IMR-90 (cell line): ENCODE results near the gene SAFB2. TPM values are rescaled to one million over a fixed set of nuclear protein-coding genes. Genes with fewer than 3 reads are reported as not detected.

Source experiments
- ATAC-seq: fragments of 200-7000 bp; cut with Tn5 transposase; 2 replicates; pipeline ENCODE4 v1.9.1; 2020; ENCODE audit warnings: low read depth, mild to moderate bottlenecking, moderate library complexity
- BruUV-seq: library from RNA; stranded (reverse); fragments of 400-500 nt; replicated peaks from 2 replicates; lab custom pipeline; 2021; lab: Mats Ljungman, UMichigan
- CTCF ChIA-PET: fragments of 300-600 bp; formaldehyde crosslinking; extraction: SDS; loops from one replicate; lab custom pipeline; 2021; ENCODE audit warnings: antibody characterized with exemption; lab: Yijun Ruan, JAX
- POLR2A ChIA-PET: fragments of 300-600 bp; sonication (Branson Sonifier 250); formaldehyde crosslinking; loops from one replicate; lab custom pipeline; 2022; ENCODE audit warnings: antibody characterized with exemption; ENCODE audit not compliant: unreplicated experiment; lab: Charles Lee
- DNase-seq: peaks from one replicate; pipeline ENCODE4 v3.0.0; 2013
- H2AFZ ChIP-seq: replicated peaks from 2 replicates; pipeline ENCODE3; 2013; ENCODE audit warnings: low read length, mild to moderate bottlenecking; ENCODE audit not compliant: poor library complexity
- H2AK5ac ChIP-seq: 2 replicates; pipeline ENCODE4 v1.6.1; 2013; ENCODE audit warnings: low read depth, low read length, inconsistent platforms
- H2AK9ac ChIP-seq: replicated peaks from 2 replicates; pipeline ENCODE3; 2013; ENCODE audit warnings: mild to moderate bottlenecking, low read depth, low read length, moderate library complexity; ENCODE audit not compliant: poor library complexity
- H2BK120ac ChIP-seq: 2 replicates; pipeline ENCODE4 v1.6.1; 2013; ENCODE audit warnings: low read depth, low read length, inconsistent platforms
- H2BK15ac ChIP-seq: 3 replicates; pipeline ENCODE4 v1.6.1; 2013; ENCODE audit warnings: low read depth, low read length, inconsistent platforms
- H2BK20ac ChIP-seq: 2 replicates; pipeline ENCODE4 v1.6.1; 2013; ENCODE audit warnings: low read depth, mild to moderate bottlenecking, inconsistent platforms, low read length, moderate library complexity
- H2BK5ac ChIP-seq: 2 replicates; pipeline ENCODE4 v1.6.1; 2013; ENCODE audit warnings: mild to moderate bottlenecking, low read depth, low read length, inconsistent platforms; ENCODE audit not compliant: poor library complexity, severe bottlenecking
- H3K14ac ChIP-seq: replicated peaks from 2 replicates; pipeline ENCODE4 v1.6.1; 2013; ENCODE audit warnings: low read depth, low read length, inconsistent platforms
- H3K18ac ChIP-seq: 2 replicates; pipeline ENCODE4 v1.6.1; 2013; ENCODE audit warnings: low read depth, low read length, control low read depth
- H3K23ac ChIP-seq: 2 replicates; pipeline ENCODE4 v1.6.1; 2013; ENCODE audit warnings: low read depth, low read length, inconsistent platforms
- H3K27ac ChIP-seq: 2 replicates; pipeline ENCODE4 v1.5.1; 2013; ENCODE audit warnings: mild to moderate bottlenecking, control low read depth, low read length; ENCODE audit not compliant: insufficient read depth
- H3K27me3 ChIP-seq: 2 replicates; pipeline ENCODE4 v1.6.1; 2013; ENCODE audit warnings: low read length; ENCODE audit not compliant: control insufficient read depth, insufficient read depth
- H3K36me3 ChIP-seq: 2 replicates; pipeline ENCODE4 v1.6.1; 2013; ENCODE audit warnings: low read length, mixed read lengths; ENCODE audit not compliant: control insufficient read depth, insufficient read depth
- H3K4ac ChIP-seq: 2 replicates; pipeline ENCODE4 v1.6.1; 2013; ENCODE audit warnings: low read depth, low read length, inconsistent platforms
- H3K4me1 ChIP-seq: 2 replicates; pipeline ENCODE4 v1.6.1; 2013; ENCODE audit warnings: low read length, mixed read lengths; ENCODE audit not compliant: control insufficient read depth, insufficient read depth
- H3K4me2 ChIP-seq: 2 replicates; pipeline ENCODE4 v1.6.1; 2013; ENCODE audit warnings: low read depth, mild to moderate bottlenecking, control low read depth, low read length, moderate library complexity
- H3K4me3 ChIP-seq: 2 replicates; pipeline ENCODE4 v1.5.1; 2013; ENCODE audit warnings: low read depth, mild to moderate bottlenecking, control low read depth, low read length, moderate library complexity; ENCODE audit not compliant: insufficient read depth
- H3K56ac ChIP-seq: 2 replicates; pipeline ENCODE4 v1.6.1; 2013; ENCODE audit warnings: low read length, inconsistent platforms; ENCODE audit not compliant: insufficient read depth; ENCODE audit errors: extremely low read depth
- H3K79me1 ChIP-seq, 2 experiments: 2 replicates each; pipeline ENCODE4 v1.6.1; 2013; ENCODE audit warnings: low read length in 2 of 2, inconsistent platforms in 1 of 2, low read depth in 1 of 2
- H3K9ac ChIP-seq: 2 replicates; pipeline ENCODE4 v1.6.1; 2013; ENCODE audit warnings: low read depth, low read length, control low read depth
- H3K9me1 ChIP-seq: 2 replicates; pipeline ENCODE4 v1.6.1; 2013; ENCODE audit warnings: low read length, inconsistent platforms; ENCODE audit not compliant: insufficient read depth
- H3K9me3 ChIP-seq: 2 replicates; pipeline ENCODE4 v1.6.1; 2013; ENCODE audit warnings: low read length; ENCODE audit not compliant: control insufficient read depth, insufficient read depth
- H4K20me1 ChIP-seq: 2 replicates; pipeline ENCODE4 v1.6.1; 2013; ENCODE audit warnings: low read length, inconsistent platforms; ENCODE audit not compliant: insufficient read depth
- H4K5ac ChIP-seq: 2 replicates; pipeline ENCODE4 v1.6.1; 2013; ENCODE audit warnings: mild to moderate bottlenecking, low read depth, low read length, control low read depth
- H4K8ac ChIP-seq, 2 experiments: 2 replicates each; pipeline ENCODE4 v1.6.1; 2013; ENCODE audit warnings: low read depth in 2 of 2, low read length in 2 of 2, control low read depth in 1 of 2, inconsistent platforms in 1 of 2
- H4K91ac ChIP-seq: 2 replicates; pipeline ENCODE4 v1.6.1; 2013; ENCODE audit warnings: low read depth, low read length, inconsistent platforms; ENCODE audit not compliant: insufficient read depth
- BHLHE40 ChIP-seq: fragments of 150-350 bp; IDR thresholded peaks from 2 replicates; pipeline ENCODE4 v1.6.1; 2016; ENCODE audit warnings: mild to moderate bottlenecking, low read depth, low read length
- CEBPB ChIP-seq: IDR thresholded peaks from 2 replicates; pipeline ENCODE4 v1.6.1; 2012; ENCODE audit warnings: low read depth, low read length, improper control_type of control experiment
- CHD1 ChIP-seq: IDR thresholded peaks from 2 replicates; pipeline ENCODE4 v1.6.1; 2012; ENCODE audit warnings: low read depth, low read length, improper control_type of control experiment
- FOS ChIP-seq: fragments of 150-350 bp; IDR thresholded peaks from 2 replicates; pipeline ENCODE4 v1.6.1; 2016; ENCODE audit warnings: low read depth, low read length
- MAFK ChIP-seq: IDR thresholded peaks from 2 replicates; pipeline ENCODE4 v1.6.1; 2012; ENCODE audit warnings: low read depth, low read length, improper control_type of control experiment
- MAZ ChIP-seq: IDR thresholded peaks from 2 replicates; pipeline ENCODE4 v1.6.1; 2012; ENCODE audit warnings: low read depth, mild to moderate bottlenecking, low read length, improper control_type of control experiment, moderate library complexity, borderline replicate concordance
- MXI1 ChIP-seq: IDR thresholded peaks from 2 replicates; pipeline ENCODE4 v1.6.1; 2012; ENCODE audit warnings: low read depth, mild to moderate bottlenecking, low read length, moderate library complexity, borderline replicate concordance
- NFE2L2 ChIP-seq: fragments of 150-350 bp; IDR thresholded peaks from 2 replicates; pipeline ENCODE4 v1.6.1; 2016; ENCODE audit warnings: low read depth, mild to moderate bottlenecking, low read length
- POLR2A ChIP-seq: IDR thresholded peaks from 2 replicates; pipeline ENCODE4 v1.6.1; 2012; ENCODE audit warnings: mild to moderate bottlenecking, low read depth, low read length
- RAD21 ChIP-seq: IDR thresholded peaks from 2 replicates; pipeline ENCODE4 v1.6.1; 2012; ENCODE audit warnings: low read length, improper control_type of control experiment
- RCOR1 ChIP-seq: IDR thresholded peaks from 2 replicates; pipeline ENCODE4 v1.6.1; 2012; ENCODE audit warnings: mild to moderate bottlenecking, low read length, improper control_type of control experiment; ENCODE audit not compliant: insufficient replicate concordance
- RFX5 ChIP-seq: IDR thresholded peaks from 2 replicates; pipeline ENCODE4 v1.8.0; 2012; ENCODE audit warnings: low read depth, mild to moderate bottlenecking, low read length, moderate library complexity
- SMC3 ChIP-seq: fragments of 150-350 bp; IDR thresholded peaks from 2 replicates; pipeline ENCODE4 v1.6.1; 2016; ENCODE audit warnings: low read depth, mild to moderate bottlenecking, antibody characterized with exemption, low read length, moderate library complexity
- WGBS, 2 experiments: methylation state at CpG; one replicate each; pipeline versions ENCODE4 v1.1.5 to v1.1.7; 2013; ENCODE audit warnings: missing lambda C conversion rate in 2 of 2; ENCODE audit not compliant: insufficient read length in 1 of 2; ENCODE audit errors: extremely low coverage in 2 of 2; 5-methylcytosine and 5-hydroxymethylcytosine counted together
- dilution Hi-C: fragments of 300-500 bp; cut with HindIII; formaldehyde crosslinking; loops from one replicate; pipeline ENCODE4 v1.14.3; 2018; ENCODE audit warnings: low sequenced_read_pairs; ENCODE audit not compliant: unreplicated experiment
- in situ Hi-C: fragments of 300-500 bp; cut with MboI; formaldehyde crosslinking; loops from 3 replicates; pipeline ENCODE4 v1.14.3; 2019; ENCODE audit warnings: low sequenced_read_pairs, inconsistent platforms, mixed read lengths
- intact Hi-C: fragments of 100-400 bp; cut with micrococcal nuclease; formaldehyde crosslinking; loops from 2 replicates; pipeline ENCODE4 v1.10.0; 2022
- polyA plus RNA-seq, 3 experiments: library from polyadenylated mRNA; depleted of rRNA; stranded (reverse); fragments of >200 nt; gene quantifications; 2 replicates each; pipeline ENCODE4 v1.2.3, GENCODE V29; 2012; ENCODE audit warnings: low replicate concordance in 1 of 3
- total RNA-seq: library from RNA; depleted of rRNA; stranded (reverse); fragments of >200 nt; gene quantifications from 2 replicates; pipeline ENCODE4 v1.2.3, GENCODE V29; 2012
- TF ChIP-seq, protein P1 (sequence below): fragments of 150-350 bp; IDR thresholded peaks from 2 replicates; pipeline ENCODE4 v1.6.1; 2017; ENCODE audit warnings: mild to moderate bottlenecking, antibody characterized with exemption, low read length, low read depth
- TF ChIP-seq, protein P2 (sequence below): conservative IDR thresholded peaks from 2 replicates; pipeline ENCODE4 v1.5.1; 2012; ENCODE audit warnings: mild to moderate bottlenecking, low read depth, low read length, improper control_type of control experiment
- TF ChIP-seq, protein P3 (sequence below): fragments of 150-350 bp; IDR thresholded peaks from 2 replicates; pipeline ENCODE4 v1.6.1; 2016; ENCODE audit warnings: low read depth, mild to moderate bottlenecking, low read length, moderate library complexity, borderline replicate concordance

SAFB2 gene
- total and polyA plus RNA-seq, 2 of the 4 experiments (the other 2 are of a cell fraction), result 11.8 to 26.2 TPM

DNA sequence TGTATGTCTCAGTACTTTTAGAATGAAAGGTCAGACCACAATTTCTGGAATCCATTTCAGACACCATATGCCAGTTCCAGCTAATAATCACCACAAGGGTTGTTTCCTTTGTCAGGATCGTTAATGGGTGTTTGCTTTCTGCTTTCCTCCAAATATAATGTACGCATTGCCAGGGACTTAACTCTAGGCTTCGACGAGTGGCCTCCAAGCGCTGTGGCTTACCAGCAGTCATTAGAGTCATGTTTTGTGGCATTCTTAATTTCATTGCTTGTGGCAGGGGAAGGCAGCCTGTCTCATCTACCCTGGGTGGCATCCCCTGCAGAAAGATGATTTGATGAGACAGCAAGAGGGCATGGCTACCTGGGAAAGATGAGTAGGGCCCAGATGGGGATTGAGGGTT is 22.8 kb upstream of the SAFB2 start:
- WGBS, 2 experiments, result no CpG with 5 or more reads among the region's 5 CpGs
- BruUV-seq, result no TSS peak
- peaks cover 51% of the 10 kb centered on the region for H3K36me3 ChIP-seq

More for the DNA sequence above, 22.8 kb upstream of the SAFB2 start:
- Histone ChIP-seq H2AFZ (no peak overlapping the region), H3K9me1 (peaks cover 25% of the 10 kb centered on the region), H4K5ac (no peak overlapping the region), H3K23ac (no peak overlapping the region), H2BK120ac (no peak overlapping the region), H3K4me1 (no peaks in the 10 kb centered on the region), H3K4me2 (no peak overlapping the region), H2BK5ac (no peak overlapping the region), H3K9me3 (no peaks in the 10 kb centered on the region), H3K9ac (no peak overlapping the region), H3K27ac (no peak overlapping the region), H3K4ac (no peak overlapping the region), H2BK20ac (no peak overlapping the region), H3K79me1 (peaks cover 39 to 78% of the 10 kb centered on the region in 2 experiments), H3K56ac (no peak overlapping the region), H2AK5ac (no peak overlapping the region), H3K18ac (no peak overlapping the region), H4K20me1 (peaks cover 60% of the 10 kb centered on the region), H2BK15ac (no peak overlapping the region), H3K14ac (no peak overlapping the region), H2AK9ac (no peak overlapping the region), H3K4me3 (no peak overlapping the region), H4K91ac (no peak overlapping the region), H4K8ac (no peak overlapping the region), H3K27me3 (no peaks in the 10 kb centered on the region)
- dilution Hi-C loops (no loop called here), in situ Hi-C loops (no loop called here), intact Hi-C loops (no loop called here)
- POLR2A ChIA-PET, result interaction anchor here (1.0 kb wide), 1 partner anchor 23 kb away, joined by 5 read pairs; the partner anchor contains the start of genes SAFB and SAFB2
- no peak for DNase-seq
- no peak for ATAC-seq
- CTCF ChIA-PET, result no interaction called here
- TF ChIP-seq NFE2L2, result no peak
- no peak for TF ChIP-seq FOS
- no peak for TF ChIP-seq MAFK
- TF ChIP-seq MXI1, result no peak
- no peak for TF ChIP-seq RCOR1
- TF ChIP-seq RFX5, result no peak
- no peak for TF ChIP-seq BHLHE40
- no peak for TF ChIP-seq SMC3
- no peak for TF ChIP-seq CHD1
- TF ChIP-seq MAZ, result no peak
- TF ChIP-seq, protein P1, sequence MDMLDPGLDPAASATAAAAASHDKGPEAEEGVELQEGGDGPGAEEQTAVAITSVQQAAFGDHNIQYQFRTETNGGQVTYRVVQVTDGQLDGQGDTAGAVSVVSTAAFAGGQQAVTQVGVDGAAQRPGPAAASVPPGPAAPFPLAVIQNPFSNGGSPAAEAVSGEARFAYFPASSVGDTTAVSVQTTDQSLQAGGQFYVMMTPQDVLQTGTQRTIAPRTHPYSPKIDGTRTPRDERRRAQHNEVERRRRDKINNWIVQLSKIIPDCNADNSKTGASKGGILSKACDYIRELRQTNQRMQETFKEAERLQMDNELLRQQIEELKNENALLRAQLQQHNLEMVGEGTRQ, result no peak
- TF ChIP-seq, protein P2, sequence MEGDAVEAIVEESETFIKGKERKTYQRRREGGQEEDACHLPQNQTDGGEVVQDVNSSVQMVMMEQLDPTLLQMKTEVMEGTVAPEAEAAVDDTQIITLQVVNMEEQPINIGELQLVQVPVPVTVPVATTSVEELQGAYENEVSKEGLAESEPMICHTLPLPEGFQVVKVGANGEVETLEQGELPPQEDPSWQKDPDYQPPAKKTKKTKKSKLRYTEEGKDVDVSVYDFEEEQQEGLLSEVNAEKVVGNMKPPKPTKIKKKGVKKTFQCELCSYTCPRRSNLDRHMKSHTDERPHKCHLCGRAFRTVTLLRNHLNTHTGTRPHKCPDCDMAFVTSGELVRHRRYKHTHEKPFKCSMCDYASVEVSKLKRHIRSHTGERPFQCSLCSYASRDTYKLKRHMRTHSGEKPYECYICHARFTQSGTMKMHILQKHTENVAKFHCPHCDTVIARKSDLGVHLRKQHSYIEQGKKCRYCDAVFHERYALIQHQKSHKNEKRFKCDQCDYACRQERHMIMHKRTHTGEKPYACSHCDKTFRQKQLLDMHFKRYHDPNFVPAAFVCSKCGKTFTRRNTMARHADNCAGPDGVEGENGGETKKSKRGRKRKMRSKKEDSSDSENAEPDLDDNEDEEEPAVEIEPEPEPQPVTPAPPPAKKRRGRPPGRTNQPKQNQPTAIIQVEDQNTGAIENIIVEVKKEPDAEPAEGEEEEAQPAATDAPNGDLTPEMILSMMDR, result no peak
- TF ChIP-seq CEBPB, result no peak
- TF ChIP-seq, protein P3, sequence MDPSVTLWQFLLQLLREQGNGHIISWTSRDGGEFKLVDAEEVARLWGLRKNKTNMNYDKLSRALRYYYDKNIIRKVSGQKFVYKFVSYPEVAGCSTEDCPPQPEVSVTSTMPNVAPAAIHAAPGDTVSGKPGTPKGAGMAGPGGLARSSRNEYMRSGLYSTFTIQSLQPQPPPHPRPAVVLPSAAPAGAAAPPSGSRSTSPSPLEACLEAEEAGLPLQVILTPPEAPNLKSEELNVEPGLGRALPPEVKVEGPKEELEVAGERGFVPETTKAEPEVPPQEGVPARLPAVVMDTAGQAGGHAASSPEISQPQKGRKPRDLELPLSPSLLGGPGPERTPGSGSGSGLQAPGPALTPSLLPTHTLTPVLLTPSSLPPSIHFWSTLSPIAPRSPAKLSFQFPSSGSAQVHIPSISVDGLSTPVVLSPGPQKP, result no peak
- no peak for TF ChIP-seq POLR2A
- TF ChIP-seq RAD21, result no peak
